CD4-positive, alpha-beta T cell treated with Interleukin-21 for 1 hour (primary cell): ENCODE results near the gene ETV6.

Experiments
- DNase-seq: peaks from one replicate; pipeline ENCODE4 v3.0.0-alpha.2; 2020

ETV6 gene

GRCh38 chr12:11812241-11812585, 162.7 kb downstream of the ETV6 start:
- no peak for DNase-seq

DNA sequence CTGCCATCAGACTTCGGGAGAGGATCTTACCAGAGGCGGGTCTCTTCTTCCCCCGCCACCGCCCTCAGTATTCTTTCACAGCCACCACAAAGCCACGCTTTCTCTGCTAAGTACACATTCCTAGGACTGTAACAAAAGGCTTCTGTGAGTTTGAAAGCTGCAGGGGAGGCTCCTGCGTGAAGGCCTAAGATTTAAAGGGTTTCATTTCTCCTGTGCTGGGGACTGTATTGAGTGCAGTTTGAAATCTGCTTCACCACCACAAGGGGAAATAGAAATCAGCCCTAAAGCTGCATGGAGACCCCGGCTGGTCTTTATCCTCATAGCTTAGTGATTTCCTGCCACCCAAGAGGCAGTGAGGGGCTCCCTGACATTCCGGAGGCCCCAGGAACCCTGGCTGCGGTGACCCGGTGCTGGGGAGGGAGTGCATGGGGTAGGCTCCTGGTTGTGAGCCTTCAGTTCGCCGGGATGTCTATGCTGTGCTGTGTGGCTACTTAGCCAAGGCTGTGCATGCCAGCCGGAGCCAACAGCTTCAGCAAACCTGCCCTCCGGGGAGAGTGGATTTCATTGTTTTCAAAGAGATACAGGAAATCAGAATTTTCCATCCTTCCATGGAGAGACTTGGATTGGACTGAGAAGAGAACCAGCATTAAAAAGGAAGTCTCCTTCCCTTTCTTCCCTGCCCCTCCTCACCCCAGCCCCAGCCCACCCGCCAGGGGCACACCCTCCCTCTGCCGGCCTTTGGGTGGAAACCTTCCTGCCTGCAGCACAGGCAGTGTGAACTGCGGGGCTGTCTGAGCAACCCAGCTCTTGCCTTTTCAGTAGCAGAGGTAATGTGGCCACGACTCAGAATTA, 163.3 kb downstream of the ETV6 start:
- DNase-seq, result no peak

GRCh38 chr12:11813438-11813813, 164.0 kb downstream of the ETV6 start:
- no peak for DNase-seq

GRCh38 chr12:11814374-11814773, 164.9 kb downstream of the ETV6 start:
- DNase-seq, result no peak

DNA sequence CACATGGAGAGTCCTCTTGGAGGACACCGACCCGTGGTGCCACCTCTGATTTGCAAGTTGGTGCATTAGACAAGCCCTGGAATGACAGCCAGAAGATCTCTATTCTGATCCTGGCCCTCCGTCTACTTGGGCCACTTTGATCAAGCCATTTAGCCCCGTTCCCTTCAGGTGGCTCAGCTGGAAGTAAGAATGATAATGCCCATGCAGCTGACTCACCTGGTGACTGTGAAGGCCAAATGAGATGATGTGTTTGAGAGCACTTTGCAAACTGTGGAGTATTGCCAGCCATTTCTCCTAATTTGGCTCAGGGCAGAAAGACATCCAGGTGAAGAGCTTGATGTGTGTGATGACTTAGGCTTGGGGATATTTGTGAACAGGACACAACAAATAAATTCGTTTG, 165.9 kb downstream of the ETV6 start:
- no peak for DNase-seq

DNA sequence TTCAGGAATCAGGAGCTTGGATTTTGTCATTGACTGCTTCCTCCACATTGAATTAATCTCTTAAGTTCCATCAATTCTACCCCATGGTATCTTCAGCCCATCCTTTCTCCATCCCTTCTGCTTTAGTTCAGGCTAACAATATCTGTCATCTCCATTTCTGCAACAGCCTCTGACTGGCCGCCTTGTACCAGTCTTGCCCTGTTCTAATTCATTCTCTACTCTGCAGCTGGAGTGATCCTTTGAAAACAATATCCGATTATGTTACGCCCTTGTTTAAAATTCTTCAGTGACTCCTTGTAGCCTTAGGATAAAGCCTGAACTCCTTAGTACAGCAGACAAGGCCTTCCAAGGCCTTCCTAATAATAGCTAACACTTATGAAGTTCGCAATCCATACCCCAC, 170.2 kb downstream of the ETV6 start:
- no peak for DNase-seq

DNA sequence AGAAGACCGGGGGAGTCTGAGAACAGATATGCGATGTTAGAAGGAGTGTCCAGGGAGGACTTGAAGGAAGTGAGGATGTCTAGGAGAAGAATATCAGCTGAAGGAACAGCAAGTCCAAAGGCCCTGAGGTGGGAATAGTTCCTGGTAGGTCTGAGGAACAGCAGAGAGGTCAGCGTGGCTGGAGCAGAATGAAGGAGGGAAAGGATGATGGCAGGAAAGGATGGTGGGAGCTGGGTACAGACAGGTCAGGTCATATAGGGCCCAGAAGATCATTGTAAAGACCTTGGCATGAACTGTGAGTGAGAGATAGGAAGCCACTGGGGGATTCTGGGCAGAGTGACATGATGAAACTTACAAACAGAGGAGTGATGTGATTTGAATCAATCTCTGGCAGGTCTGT, 171.0 kb downstream of the ETV6 start:
- DNase-seq, result no peak

GRCh38 chr12:11821386-11822080, 172.1 kb downstream of the ETV6 start:
- no peak for DNase-seq

GRCh38 chr12:11822081-11822834, 172.8 kb downstream of the ETV6 start:
- DNase-seq, result peak; percentile 58

DNA sequence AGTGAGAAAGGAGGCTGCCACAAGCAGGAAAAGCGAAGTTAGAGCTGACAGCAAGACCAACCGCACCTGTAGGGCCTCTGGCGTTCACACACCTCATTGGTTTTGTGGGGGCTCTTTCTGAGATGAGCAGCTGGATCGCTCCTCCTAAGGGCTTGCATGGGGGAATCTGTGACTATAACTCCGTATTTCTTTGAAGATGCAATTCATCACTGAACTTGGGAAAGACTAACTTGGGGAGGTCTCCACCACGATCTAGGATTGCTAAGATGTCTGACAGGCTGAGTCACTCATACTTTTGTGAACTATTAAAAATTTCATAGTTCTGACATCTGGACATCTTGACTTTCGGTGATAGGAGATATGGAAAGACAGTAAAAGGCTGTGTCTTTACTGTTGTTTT, 173.6 kb downstream of the ETV6 start:
- DNase-seq, result no peak

DNA sequence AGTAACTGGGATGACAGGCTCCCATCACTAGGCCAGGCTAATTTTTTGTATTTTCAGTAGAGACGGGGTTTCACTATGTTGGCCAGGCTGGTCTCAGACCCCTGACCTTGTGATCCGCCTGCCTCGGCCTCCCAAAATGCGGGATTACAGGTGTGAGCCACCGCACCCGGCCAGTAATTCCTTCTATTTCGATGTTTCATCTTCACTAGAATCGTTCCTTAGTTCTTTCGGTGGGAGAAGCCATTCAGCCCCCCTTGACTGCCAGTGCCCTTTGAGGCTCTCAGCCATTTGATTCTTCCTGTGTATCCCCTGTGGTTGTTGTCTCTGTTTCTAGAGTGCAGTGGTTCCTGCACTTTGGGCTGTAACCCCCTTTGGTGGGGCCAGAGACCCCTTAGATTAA, 174.1 kb downstream of the ETV6 start:
- DNase-seq, result no peak

- DNase-seq, result no peak
Measured at GRCh38 chr12:11824069-11824468, 174.6 kb downstream of the ETV6 start.

DNA sequence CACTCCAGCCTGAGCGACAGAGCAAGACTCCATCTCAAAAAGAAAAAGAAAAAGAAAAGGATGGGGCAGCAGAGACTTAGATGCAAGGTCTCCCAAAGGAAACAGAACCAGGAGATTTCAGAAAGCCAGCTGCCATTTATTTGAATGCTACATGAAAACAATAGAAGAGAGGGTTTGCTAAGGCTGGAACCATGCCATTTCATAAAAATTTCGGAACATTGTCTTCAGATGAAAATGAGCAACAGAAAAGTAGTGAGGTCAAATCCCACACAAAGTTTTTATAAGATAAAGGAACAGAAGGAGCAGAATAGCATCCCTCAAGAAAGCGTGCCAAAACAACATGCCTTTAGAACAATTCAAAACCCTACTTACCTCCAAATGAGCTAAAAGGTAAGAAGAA, 175.3 kb downstream of the ETV6 start:
- no peak for DNase-seq

GRCh38 chr12:11825278-11825677, 175.8 kb downstream of the ETV6 start:
- no peak for DNase-seq

GRCh38 chr12:11826574-11826973, 177.1 kb downstream of the ETV6 start:
- no peak for DNase-seq

- no peak for DNase-seq
Measured at GRCh38 chr12:11827091-11828061, 177.9 kb downstream of the ETV6 start.

GRCh38 chr12:11829764-11830194, 180.3 kb downstream of the ETV6 start:
- no peak for DNase-seq

DNA sequence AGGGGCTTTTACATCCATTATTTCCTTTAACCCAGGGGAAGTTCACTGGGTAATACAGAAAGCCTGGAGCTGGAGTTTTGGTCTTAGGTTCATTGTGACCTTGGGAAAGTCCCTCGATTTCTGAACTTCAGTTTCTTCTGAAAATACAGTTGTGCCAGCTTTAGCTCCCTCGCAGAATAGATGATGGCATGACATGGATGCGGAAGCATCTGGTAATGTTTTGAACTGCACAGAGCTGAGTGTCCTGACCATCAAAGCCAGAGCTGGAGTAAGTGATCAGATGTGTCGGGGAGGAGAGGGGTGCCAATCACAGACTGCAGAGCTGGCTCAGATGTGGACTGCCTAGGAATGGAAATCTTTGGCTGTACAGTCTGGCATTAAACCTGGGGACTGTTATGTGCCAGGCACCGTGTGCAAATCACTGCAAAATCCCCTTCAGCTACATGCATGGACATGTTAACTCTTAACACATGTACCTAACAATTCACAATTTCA, 180.9 kb downstream of the ETV6 start:
- DNase-seq, result no peak

DNA sequence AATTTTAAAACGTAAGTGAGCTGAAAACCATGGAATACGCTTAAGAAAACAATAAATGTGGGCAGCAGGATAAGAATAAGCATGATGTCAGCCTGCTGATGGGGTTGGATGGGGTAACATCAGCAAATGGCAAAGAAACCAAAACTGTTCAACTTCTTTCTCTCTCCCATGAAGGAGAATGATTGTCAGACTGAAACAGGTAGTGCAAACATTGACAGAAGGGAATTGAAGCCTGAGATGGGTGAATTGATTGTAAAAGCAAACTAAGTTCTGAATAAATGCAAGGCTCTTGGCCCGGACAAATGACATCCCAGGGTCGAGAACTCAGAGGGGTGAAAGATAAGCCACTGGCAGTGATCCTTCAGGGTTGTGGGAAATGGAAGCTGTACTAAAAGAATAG, 182.6 kb downstream of the ETV6 start:
- DNase-seq, result no peak

GRCh38 chr12:11833174-11833895, 183.9 kb downstream of the ETV6 start:
- DNase-seq, result no peak

GRCh38 chr12:11834104-11834812, 184.8 kb downstream of the ETV6 start:
- no peak for DNase-seq
